Fibroblast of lung (primary cell): Measurements from ENCODE around the gene KIF5A.

Experiments
- CTCF ChIP-seq, 2 donors: IDR thresholded peaks in 1 of 2; conservative IDR thresholded peaks in 1 of 2; 1 replicate in 1 of 2; 2 replicates in 1 of 2; pipeline ENCODE4 v1.5.1; 2011 to 2012; ENCODE audit warnings: low read length in 2 of 2, control low read depth in 1 of 2, inconsistent platforms in 1 of 2, low read depth in 1 of 2, mild to moderate bottlenecking in 1 of 2
- EZH2 ChIP-seq: IDR thresholded peaks from 2 replicates; pipeline ENCODE4 v1.5.1; 2012; ENCODE audit warnings: low read length, control low read depth, mild to moderate bottlenecking; ENCODE audit errors: missing control alignments

- TF ChIP-seq CTCF (conservative IDR thresholded peaks at IDR 0.05 in 1 of 2, IDR thresholded peaks at IDR 0.05 in 1 of 2; ENCODE audit: low read depth in 1 of 2, low read length in 2 of 2) (no peak), EZH2 (no peak)
These were observed 50.6 kb downstream of the KIF5A start for GRCh38 chr12:57600395-57600794.
